B cell (primary cell): ENCODE data around the gene ZNF532.

Experiments
- EZH2 ChIP-seq: IDR thresholded peaks from 2 replicates; pipeline ENCODE4 v1.6.1; 2012; ENCODE audit warnings: borderline replicate concordance, low read depth, mild to moderate bottlenecking, moderate library complexity, low read length; ENCODE audit not compliant: insufficient read depth, poor library complexity, severe bottlenecking
- TF ChIP-seq, protein P1 (sequence below): fragments of 200-600 bp; IDR thresholded peaks from one replicate; pipeline ENCODE4 v1.8.0; 2022; ENCODE audit warnings: antibody characterized with exemption, mild to moderate bottlenecking

DNA sequence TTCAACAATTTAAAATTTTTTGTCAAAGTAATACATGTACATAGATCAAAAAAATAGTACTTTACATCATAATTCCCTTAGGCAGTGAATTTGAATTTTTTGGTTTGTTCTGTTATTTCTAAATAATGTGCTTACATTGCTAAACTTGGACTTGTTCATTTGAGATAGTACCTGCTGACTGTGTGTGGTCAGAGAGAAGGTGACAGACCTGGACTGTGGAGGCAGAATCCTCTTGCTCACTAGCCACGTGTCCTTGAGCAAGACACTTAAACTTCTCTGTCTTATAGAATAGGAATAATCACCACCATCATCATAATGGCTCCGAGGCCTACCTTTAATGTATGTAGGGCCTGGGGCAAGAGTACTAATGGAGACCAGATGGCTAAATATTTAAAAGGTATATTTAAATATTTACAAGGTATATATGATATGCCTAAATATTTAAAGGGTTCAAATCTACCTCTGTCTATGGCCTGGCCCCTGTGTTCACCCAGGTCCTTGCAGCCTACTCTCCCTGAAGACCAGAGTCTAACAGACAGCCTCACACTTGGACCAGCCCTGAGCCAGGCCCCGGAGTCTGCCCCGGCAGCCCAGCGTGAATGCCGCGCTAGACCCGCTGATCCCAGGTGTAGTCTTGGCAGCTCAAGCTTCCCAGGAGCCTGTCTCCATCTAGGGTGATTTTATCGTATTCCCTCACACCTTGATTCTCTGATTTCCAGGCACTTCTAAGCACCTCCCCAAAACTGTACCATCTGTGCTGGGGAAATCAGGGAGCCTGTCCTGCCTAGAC lies 33.5 kb downstream of the ZNF532 start:
- TF ChIP-seq, protein P1, sequence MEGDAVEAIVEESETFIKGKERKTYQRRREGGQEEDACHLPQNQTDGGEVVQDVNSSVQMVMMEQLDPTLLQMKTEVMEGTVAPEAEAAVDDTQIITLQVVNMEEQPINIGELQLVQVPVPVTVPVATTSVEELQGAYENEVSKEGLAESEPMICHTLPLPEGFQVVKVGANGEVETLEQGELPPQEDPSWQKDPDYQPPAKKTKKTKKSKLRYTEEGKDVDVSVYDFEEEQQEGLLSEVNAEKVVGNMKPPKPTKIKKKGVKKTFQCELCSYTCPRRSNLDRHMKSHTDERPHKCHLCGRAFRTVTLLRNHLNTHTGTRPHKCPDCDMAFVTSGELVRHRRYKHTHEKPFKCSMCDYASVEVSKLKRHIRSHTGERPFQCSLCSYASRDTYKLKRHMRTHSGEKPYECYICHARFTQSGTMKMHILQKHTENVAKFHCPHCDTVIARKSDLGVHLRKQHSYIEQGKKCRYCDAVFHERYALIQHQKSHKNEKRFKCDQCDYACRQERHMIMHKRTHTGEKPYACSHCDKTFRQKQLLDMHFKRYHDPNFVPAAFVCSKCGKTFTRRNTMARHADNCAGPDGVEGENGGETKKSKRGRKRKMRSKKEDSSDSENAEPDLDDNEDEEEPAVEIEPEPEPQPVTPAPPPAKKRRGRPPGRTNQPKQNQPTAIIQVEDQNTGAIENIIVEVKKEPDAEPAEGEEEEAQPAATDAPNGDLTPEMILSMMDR = no peak
- TF ChIP-seq EZH2 = no peak
